ENCODE data around the gene PTGES2.

GRCh38 chr9:128149001-128149701, 21.6 kb upstream of the PTGES2 start, which contains the start of gene LCN2:
- TF ChIP-seq CTCF (IDR thresholded peaks at IDR 0.05; ENCODE audit: poor library complexity, severe bottlenecking) = no peak
- TF ChIP-seq RAD21 (conservative IDR thresholded peaks at IDR 0.05) = no peak
- TF ChIP-seq EZH2 (IDR thresholded peaks at IDR 0.05; ENCODE audit: borderline replicate concordance, insufficient read depth, low read length, poor library complexity, severe bottlenecking) = no peak
- no peak for TF ChIP-seq EP300 (conservative IDR thresholded peaks at IDR 0.05; ENCODE audit: poor library complexity, severe bottlenecking)
- no peak for TF ChIP-seq REST (IDR thresholded peaks at IDR 0.05; ENCODE audit: borderline replicate concordance)
- no peak for TF ChIP-seq SMC3 (conservative IDR thresholded peaks at IDR 0.05; ENCODE audit: poor library complexity)
- no peak for TF ChIP-seq POLR2AphosphoS5 (IDR thresholded peaks at IDR 0.05)
- no peak for TF ChIP-seq MXI1 (conservative IDR thresholded peaks at IDR 0.05; ENCODE audit: poor library complexity, severe bottlenecking)

Measured in neural cell (in vitro differentiated cells).